ENCODE data around the gene CAPN5. TPM values are rescaled to one million over a fixed set of nuclear protein-coding genes. Genes with fewer than 3 reads are reported as not detected.
A peak's percentile ranks its signal among the peaks of the same experiment; 100 is the strongest.

The CAPN5 gene
- total and polyA plus RNA-seq, 2 of the 8 experiments (the other 6 are each of a cell fraction or from before 2014, with no cell fraction given), result 21.5 to 22.4 TPM

DNA sequence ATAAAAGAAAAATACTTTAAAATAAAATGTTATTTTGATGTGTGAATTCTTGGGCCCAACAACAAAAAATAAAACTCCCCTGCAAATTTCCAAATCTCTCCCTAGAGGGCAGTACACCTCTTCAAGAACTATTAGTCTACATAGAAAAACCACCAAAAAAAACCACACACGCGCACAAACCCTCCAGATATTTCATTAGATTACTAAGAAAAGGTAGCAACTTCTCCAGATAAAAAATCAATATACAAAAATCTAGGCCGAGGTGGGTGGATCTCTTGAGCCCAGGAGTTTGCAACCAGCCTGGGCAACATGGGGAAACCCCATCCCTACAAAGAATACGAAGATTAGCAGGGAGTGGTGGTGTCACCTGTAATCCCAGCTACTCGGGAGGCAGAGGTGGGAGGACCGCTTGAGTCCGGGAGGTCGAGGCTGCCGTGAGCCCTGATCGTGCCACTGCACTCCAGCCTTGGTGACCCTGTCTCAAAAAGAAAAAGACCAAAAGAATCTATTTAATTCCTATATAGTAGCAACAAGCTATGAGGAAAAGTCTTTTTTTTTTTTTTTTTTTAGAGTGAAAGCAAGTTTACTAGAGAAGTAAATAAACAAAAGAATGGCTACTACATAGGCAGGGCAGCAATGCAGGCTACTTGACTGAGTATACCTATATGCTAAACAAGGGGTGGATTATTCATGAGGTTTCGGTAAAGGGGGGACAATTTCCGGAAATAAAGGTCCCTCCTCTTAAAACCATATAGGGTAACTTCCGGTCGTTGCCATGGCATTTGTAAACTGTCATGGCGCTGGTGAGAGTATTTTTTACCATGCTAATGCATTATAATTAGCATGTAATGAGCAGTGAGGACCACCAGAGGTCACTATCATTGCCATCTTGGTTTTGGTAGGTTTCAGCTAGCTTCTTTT lies 19.5 kb upstream of the CAPN5 start (continued):
- TF ChIP-seq BACH1 (IDR thresholded peaks at IDR 0.05; ENCODE audit: low read length) (no peak), TBP (IDR thresholded peaks at IDR 0.05; ENCODE audit: low read depth, low read length) (no peak), CHD1 (IDR thresholded peaks at IDR 0.05; ENCODE audit: low read depth, low read length) (no peak), YY1 (IDR thresholded peaks at IDR 0.05; ENCODE audit: low read depth, low read length) (peak; percentile 94), EP300 (IDR thresholded peaks at IDR 0.05; ENCODE audit: borderline replicate concordance in 1 of 2, low read depth in 2 of 2, low read length in 2 of 2) (no peak), SRF (IDR thresholded peaks at IDR 0.05; ENCODE audit: low read depth, low read length) (peak; percentile 99)
